WERI-Rb-1 (cell line): ENCODE measurements around the gene SLC35D2.

Experiments used
- DNase-seq: peaks from one replicate; pipeline ENCODE4 v3.0.0-alpha.2; 2020
- H3K27ac ChIP-seq: fragments of 250-450 bp; sonication (Bioruptor Pico); 2 replicates; pipeline ENCODE4 v1.5.1; 2020; ENCODE audit warnings: mild to moderate bottlenecking, moderate library complexity
- H3K27me3 ChIP-seq: fragments of 250-450 bp; sonication (Bioruptor Pico); 2 replicates; pipeline ENCODE4 v1.5.1; 2021; ENCODE audit warnings: mild to moderate bottlenecking, low read depth, moderate library complexity; ENCODE audit not compliant: insufficient read depth, severe bottlenecking
- H3K36me3 ChIP-seq: fragments of 250-450 bp; sonication (Bioruptor Pico); 2 replicates; pipeline ENCODE4 v1.5.1; 2020; ENCODE audit warnings: mild to moderate bottlenecking, moderate library complexity
- H3K4me3 ChIP-seq: 2 replicates; pipeline ENCODE4 v1.5.1; 2011; ENCODE audit warnings: low read depth, mild to moderate bottlenecking, control low read depth, low read length
- H3K9me3 ChIP-seq: fragments of 250-450 bp; sonication (Bioruptor Pico); 2 replicates; pipeline ENCODE4 v1.5.1; 2021; ENCODE audit warnings: mild to moderate bottlenecking, moderate library complexity; ENCODE audit not compliant: severe bottlenecking
- TF ChIP-seq, protein P1 (sequence below): IDR thresholded peaks from 2 replicates; pipeline ENCODE4 v1.5.1; 2011; ENCODE audit warnings: low read depth, mild to moderate bottlenecking, control low read depth, inconsistent platforms, low read length

Gene SLC35D2

DNA sequence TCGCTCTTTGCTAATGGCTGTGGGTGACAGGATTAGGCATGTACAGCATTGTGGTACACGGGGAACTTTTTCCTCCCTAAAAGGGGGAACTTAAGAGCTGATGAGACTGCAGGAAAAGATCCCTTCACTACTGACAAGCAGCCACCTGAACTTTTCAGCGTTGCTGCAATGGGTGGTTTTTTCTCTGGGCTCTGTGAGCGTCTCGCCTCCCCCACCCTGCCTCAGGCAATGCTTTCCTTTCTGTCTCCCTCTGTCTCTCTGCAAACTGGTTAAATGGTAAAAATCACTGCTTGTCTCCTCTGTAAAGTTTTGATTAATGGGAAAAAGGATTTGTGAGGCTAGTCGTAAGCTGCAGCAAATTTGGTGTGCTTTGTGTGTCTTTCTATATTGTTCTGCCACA is 101.9 kb downstream of the SLC35D2 start:
- Histone ChIP-seq H3K9me3 (peaks cover 4% of the 10 kb centered on the region), H3K4me3 (no peak overlapping the region), H3K27me3 (no peaks in the 10 kb centered on the region), H3K36me3 (no peaks in the 10 kb centered on the region), H3K27ac (no peak overlapping the region)
- TF ChIP-seq, protein P1, sequence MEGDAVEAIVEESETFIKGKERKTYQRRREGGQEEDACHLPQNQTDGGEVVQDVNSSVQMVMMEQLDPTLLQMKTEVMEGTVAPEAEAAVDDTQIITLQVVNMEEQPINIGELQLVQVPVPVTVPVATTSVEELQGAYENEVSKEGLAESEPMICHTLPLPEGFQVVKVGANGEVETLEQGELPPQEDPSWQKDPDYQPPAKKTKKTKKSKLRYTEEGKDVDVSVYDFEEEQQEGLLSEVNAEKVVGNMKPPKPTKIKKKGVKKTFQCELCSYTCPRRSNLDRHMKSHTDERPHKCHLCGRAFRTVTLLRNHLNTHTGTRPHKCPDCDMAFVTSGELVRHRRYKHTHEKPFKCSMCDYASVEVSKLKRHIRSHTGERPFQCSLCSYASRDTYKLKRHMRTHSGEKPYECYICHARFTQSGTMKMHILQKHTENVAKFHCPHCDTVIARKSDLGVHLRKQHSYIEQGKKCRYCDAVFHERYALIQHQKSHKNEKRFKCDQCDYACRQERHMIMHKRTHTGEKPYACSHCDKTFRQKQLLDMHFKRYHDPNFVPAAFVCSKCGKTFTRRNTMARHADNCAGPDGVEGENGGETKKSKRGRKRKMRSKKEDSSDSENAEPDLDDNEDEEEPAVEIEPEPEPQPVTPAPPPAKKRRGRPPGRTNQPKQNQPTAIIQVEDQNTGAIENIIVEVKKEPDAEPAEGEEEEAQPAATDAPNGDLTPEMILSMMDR, result no peak
- no peak for DNase-seq

DNA sequence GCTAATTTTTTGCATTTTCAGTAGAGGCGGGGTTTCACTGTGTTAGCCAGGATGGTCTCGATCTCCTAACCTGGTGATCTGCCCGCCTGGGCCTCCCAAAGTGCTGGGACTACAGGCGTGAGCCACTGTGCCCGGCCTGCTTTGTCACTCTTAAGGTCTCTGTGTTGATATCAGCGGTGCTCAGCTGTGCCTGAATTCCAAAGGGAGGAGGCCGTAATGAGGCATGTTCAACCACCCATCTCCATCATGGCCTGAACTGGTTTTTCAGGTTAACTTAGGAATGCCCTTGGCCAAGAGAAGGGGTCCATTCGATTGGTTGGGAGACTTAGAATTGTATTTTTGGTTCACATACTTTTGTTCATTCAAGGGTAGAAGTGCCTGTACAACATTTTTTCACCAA is 103.6 kb downstream of the SLC35D2 start:
- no peak overlapping the region for H3K4me3 ChIP-seq
- H3K27ac ChIP-seq, result no peak overlapping the region
- no peaks in the 10 kb centered on the region for H3K36me3 ChIP-seq
- peaks cover 17% of the 10 kb centered on the region for H3K9me3 ChIP-seq
- TF ChIP-seq, protein P1, result no peak
- DNase-seq, result no peak
- H3K27me3 ChIP-seq, result no peaks in the 10 kb centered on the region

DNA sequence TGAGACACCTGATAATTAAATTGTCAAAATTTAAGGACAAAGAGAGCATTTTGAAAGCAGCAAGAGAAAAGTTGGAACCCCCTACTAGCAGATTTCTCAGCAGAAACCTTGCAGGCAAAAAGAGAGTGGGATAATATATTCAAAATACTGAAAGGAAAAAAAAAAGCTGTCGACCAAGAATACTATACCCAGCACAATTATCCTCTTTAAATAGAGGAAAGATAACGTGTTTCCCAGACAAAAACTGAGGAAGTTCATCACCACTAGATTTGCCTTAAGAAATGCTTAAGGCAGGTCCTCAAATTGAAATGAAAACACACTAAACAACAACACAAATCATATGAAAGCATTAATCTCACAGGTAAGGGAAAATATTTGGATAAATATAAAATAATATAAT is 108.6 kb downstream of the SLC35D2 start:
- no peak for DNase-seq
- Histone ChIP-seq H3K36me3 (no peaks in the 10 kb centered on the region), H3K27me3 (no peaks in the 10 kb centered on the region), H3K27ac (no peak overlapping the region), H3K4me3 (no peak overlapping the region), H3K9me3 (peaks cover 29% of the 10 kb centered on the region)
- TF ChIP-seq, protein P1, result no peak
